ENCODE measurements around the gene AHI1.

- TF ChIP-seq, protein P1, sequence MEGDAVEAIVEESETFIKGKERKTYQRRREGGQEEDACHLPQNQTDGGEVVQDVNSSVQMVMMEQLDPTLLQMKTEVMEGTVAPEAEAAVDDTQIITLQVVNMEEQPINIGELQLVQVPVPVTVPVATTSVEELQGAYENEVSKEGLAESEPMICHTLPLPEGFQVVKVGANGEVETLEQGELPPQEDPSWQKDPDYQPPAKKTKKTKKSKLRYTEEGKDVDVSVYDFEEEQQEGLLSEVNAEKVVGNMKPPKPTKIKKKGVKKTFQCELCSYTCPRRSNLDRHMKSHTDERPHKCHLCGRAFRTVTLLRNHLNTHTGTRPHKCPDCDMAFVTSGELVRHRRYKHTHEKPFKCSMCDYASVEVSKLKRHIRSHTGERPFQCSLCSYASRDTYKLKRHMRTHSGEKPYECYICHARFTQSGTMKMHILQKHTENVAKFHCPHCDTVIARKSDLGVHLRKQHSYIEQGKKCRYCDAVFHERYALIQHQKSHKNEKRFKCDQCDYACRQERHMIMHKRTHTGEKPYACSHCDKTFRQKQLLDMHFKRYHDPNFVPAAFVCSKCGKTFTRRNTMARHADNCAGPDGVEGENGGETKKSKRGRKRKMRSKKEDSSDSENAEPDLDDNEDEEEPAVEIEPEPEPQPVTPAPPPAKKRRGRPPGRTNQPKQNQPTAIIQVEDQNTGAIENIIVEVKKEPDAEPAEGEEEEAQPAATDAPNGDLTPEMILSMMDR (conservative IDR thresholded peaks at IDR 0.05; ENCODE audit: low read depth, low read length): no peak
- TF ChIP-seq EZH2 (IDR thresholded peaks at IDR 0.05; ENCODE audit: borderline replicate concordance, low read depth, low read length, poor library complexity, severe bottlenecking): no peak
Observed at GRCh38 chr6:135527116-135527959, 29.8 kb upstream of the AHI1 start.
